GM10266 (cell line): Measurements from ENCODE around the gene OLA1.

Experiments used
- DNase-seq: peaks from one replicate; pipeline ENCODE4 v3.0.0; 2012; ENCODE audit errors: extremely low spot score
- TF ChIP-seq, protein P1 (sequence below): IDR thresholded peaks from 2 replicates; pipeline ENCODE4 v1.5.1; 2012; ENCODE audit warnings: mild to moderate bottlenecking, low read depth; ENCODE audit not compliant: control insufficient read depth, insufficient read depth; ENCODE audit errors: missing control alignments

OLA1 gene

DNA sequence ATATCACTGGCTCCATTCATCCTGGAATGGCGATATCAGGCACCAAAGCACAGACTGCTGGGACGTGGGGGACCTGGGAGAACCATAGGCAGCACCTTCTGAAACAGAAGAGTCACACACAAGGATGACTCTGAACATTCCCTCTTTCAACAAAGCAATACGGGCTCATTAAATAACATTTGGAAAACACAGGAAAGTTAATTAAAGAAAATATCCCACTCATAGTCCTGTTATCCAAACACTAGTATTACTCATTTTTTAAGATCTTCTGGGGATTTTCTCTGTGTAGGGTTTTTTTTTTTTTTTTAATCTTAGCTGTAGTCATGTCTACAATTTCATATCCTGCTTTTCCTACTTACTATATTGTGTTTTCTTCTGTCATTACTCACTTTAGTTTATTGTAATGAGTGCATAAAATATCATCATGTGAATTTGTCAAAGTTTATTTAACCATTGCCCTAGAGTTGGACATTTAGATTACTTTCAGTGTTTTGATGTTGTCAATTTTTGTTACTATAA, 213.2 kb downstream of the OLA1 start:
- no peak for DNase-seq
- TF ChIP-seq, protein P1, sequence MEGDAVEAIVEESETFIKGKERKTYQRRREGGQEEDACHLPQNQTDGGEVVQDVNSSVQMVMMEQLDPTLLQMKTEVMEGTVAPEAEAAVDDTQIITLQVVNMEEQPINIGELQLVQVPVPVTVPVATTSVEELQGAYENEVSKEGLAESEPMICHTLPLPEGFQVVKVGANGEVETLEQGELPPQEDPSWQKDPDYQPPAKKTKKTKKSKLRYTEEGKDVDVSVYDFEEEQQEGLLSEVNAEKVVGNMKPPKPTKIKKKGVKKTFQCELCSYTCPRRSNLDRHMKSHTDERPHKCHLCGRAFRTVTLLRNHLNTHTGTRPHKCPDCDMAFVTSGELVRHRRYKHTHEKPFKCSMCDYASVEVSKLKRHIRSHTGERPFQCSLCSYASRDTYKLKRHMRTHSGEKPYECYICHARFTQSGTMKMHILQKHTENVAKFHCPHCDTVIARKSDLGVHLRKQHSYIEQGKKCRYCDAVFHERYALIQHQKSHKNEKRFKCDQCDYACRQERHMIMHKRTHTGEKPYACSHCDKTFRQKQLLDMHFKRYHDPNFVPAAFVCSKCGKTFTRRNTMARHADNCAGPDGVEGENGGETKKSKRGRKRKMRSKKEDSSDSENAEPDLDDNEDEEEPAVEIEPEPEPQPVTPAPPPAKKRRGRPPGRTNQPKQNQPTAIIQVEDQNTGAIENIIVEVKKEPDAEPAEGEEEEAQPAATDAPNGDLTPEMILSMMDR = no peak

DNA sequence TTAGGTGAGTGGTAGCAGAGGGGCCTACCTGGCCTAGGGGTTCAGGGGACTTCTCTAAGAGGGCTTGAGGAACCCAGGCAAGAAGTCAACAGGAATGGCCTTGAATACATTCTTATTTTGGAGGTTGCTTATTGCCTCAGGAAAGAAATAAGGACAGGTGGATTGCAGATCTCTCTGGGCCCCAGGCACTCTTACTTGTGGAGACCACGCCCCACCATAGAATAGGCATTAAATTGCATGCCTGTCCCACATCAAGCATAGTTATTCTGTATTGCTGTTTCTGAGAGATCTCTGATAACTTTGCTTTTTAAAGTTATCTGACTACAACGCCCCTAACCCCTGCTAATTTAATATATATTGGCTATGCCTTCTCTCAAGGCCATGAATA, 215.2 kb downstream of the OLA1 start:
- TF ChIP-seq, protein P1 = no peak
- no peak for DNase-seq

DNA sequence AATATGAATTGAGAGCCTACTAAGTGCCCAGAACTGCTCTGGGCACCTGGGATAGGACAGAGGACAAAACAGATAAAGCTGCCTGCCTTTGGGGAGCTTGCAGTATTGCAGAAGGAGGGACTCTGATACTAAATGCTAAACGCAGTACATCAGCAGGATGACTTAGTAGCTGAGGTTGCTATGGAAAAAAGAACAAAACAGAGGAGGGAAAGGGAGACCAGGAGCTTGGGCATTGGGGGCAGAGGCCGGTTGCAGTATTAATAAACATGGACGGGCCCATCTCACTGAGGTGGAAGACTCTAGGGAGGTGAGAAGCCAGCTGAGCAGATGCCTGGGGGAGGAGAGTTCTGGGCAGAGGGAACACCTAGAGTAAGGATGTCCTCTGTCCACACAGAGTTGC, 217.1 kb downstream of the OLA1 start:
- DNase-seq = no peak
- TF ChIP-seq, protein P1 = no peak

DNA sequence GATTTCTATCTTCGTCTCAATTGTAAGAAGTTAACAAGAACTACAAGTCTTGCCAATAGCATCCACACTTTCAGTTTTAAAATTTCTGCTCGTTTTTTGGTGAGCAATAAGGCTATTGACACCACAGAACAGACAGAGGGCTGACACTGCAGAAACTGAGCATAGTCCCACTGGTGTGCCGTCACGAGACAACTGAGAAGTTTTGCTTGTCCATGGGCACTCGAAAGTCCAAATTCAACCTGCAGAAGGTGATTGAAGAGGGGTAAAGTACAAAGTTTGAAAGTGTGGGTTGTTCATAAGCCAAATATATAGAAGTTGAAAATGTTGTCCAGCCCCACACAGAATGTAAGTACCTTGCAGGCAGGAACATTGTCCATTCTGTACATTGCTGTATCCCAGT, 219.4 kb downstream of the OLA1 start:
- DNase-seq = no peak
- TF ChIP-seq, protein P1 = no peak

DNA sequence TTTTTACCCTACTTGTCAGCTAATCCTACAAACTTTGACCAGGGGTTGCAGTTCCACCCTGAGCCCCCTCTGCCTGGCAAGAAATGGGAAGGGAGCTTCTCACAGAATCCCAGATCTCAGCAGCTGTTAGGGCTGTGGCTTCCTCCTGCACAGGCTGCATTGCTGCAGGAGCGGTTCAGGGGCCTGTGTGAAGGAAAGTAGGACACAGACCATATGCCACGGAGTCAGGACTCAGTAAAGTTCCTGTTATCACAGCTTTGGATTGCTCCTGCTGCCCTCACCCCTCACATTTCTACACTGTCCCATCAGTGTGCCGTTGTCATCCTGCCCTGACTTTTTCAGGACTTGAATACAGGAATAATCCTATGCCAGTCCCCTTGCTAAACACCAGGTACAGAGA, 220.4 kb downstream of the OLA1 start:
- TF ChIP-seq, protein P1 = no peak
- no peak for DNase-seq

DNA sequence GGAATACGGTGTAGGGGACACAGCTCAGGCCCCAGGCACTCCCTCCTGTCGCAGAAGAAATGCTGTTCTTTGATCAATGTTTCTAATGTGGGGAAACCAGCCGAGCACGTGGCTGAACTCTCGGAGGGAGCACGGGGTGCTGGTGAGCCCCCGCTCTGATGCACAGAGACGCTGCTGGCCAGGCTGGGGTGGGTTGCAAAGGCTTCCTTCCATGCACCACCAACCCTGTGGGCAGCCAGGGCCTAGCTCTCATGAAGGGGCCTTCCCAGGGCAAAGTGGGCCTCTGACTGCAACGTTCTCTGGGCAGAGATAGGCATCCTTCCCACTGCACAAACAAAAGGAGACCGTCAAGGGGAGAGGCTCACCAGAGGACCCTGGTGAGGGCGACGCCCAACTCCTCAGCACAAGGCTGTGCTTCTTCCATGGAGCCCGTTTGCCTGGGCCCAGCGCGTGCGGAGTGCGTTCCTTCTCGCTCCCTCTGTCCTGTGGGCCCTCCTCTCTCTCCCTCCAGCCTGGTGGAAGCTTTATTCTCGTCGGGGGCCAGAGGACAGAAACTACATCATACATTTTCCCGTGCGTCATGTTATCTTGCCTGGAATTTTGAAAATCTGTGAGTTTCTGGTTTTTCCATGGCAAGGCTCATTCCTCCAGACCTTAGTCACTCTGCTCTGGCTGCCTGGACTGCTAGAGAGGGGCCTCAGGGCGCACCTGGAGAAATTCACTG, 222.0 kb downstream of the OLA1 start:
- DNase-seq = no peak
- TF ChIP-seq, protein P1 = no peak

DNA sequence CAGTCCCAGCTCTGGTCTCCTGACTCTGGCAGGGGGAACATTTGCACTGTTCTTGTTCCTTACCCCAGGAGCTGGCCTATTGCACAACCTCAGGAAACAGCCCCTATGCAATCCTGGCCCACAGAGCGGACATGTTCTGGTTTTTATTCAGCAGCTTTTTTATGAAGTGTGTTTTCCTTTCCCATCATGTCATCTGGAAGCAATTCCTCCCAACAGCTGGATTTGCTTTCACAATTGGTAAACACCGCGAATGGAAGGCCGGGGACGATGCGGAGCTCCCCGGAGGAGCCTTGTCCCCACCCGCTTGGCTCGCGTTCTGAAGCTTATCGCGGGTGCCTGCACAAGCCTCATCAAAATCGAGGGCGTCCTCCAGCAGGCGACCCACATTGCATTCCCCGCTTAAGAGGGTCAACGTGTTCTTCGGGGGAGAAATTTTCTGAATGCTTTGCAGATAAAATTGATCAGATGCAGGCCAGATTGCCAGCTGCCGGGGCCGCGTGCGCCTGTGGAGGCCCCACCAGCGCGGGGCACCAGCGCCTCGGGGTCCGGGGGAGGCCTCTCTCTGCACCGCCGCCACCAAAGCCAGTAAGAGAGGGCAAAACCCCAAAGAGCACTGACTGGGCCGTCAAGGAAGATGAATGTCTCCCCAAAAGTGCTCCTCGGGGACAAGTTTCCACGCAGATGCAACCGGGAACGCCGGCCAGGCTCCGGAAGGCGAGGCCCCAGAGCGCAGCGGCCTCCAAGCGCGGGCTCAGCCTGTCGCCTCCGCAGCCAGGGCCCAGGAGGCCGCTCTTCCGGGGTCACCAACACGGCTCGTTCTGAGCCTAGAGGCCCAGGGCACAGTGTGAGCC, 222.8 kb downstream of the OLA1 start:
- DNase-seq = no peak
- TF ChIP-seq, protein P1 = no peak
